HG02885 (cell line): Measurements from ENCODE around the gene CALML4.
"Not testable (repeated sequence)": the region's sequence is repeated elsewhere in the genome, so short reads cannot be mapped to it uniquely, and the experiment has no call there.

Source experiments
- ATAC-seq: cut with Tn5 transposase; IDR thresholded peaks from one replicate; pipeline ENCODE4 v1.9.1; 2021; ENCODE audit warnings: mild to moderate bottlenecking; ENCODE audit not compliant: unreplicated experiment, poor library complexity

CALML4 gene

DNA sequence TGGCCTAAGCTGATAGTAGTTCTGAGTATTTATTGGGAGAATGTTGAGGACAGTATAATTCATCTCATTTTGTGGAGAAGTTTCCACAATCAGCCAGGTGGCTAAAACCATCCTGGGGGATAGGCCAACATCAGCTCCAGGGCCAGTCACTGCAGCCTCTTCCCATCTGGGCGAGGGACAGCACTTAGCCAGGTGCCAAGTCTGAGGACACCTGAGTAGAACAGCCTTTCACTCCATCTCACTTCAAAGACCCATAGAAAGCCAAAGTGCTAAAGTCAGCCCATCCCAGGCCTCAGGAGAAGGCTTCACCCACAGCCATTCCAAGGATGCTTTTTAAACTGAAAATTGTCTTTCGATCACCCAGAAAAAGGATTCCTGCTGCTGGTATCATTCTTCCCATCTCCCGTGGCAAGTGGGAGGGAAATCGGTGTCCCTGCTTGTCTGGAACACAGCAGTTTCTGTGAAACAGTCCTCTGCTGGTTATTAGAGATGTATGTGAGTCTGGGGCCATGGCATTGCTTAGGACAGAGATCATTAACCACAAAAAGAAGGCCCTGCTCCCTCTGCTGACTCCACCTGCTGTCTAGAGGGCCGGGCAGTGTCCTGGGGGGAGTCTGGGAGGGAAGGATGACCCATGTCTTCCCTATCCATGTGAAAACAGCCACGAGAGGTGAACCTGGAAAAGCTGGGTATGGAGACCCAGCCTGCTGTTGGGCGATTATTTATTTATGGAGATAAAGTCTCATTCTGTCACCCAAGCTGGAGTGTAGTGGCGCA is 9.6 kb downstream of the CALML4 start:
- ATAC-seq, result no peak

DNA sequence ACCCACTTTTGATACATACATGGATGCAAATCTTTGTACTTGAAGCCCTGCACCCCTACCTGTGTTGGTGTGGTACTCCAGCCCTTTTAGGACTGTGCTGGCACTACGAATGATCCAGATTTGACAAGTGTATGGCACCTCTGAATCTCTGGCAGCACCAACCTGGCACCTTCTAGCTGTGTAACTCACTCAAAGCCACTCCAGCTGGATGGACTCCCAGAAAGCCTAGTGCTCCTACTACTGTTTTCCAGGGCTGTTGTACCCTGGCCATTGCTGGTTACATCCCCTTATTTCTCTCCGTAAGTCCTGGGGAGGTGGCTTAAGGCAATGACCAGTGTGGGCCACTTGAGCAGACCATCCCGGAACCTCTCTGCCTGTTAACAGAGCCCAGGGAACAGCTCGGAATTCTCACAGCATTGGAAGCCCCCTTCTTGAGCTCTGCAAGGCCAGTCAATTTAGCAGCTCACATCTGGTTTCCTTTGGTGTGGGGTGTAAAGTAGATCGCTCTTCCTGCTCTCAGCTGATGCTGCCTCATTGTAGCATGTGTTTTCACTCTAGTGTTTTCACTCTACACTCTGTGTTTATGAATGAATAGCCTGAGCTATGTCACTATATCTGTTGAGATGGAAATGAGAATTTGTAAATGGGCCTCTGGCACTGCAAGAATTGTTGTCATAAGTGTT is 12.2 kb downstream of the CALML4 start:
- ATAC-seq, result no peak

DNA sequence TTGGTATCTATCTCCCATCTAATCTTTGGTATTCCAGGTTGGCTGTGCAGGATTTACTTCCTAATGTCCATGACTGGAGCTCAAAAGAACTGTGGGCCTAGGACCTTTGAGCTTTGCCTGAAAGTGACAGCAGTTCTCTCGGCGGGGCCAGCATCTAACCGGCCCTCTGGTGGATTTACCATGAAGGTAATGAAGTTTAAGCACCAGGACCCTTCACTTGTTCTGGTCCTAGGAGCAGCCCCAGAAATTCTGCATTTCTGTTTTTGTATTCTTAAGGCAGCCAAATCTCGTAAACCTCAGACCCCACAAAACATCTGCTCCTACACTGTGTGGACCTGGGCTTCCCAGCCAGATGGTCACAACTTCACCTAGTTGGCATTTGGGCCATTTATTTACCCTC is 13.0 kb downstream of the CALML4 start:
- no peak for ATAC-seq

GRCh38 chr15:68191555-68191954 is 13.6 kb downstream of the CALML4 start:
- no peak for ATAC-seq

DNA sequence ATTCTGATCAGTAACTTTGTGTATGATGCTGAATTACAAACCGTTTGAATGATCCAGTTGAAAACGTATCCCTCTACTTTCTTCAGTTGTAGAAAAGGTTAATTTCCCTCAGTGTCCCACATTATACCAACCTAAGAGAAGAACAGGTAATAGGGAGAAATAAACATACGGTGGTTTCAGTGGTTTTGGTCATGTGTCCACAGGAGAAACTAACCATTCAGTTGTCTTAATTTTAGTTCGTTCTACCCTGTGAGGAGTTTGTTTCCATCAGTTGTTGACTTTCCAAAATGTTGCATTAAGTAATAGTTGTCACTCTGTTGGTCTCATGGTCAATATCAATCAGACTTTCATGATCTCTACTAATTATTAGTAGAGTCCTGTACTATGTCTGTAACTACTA is 15.1 kb downstream of the CALML4 start:
- no peak for ATAC-seq

DNA sequence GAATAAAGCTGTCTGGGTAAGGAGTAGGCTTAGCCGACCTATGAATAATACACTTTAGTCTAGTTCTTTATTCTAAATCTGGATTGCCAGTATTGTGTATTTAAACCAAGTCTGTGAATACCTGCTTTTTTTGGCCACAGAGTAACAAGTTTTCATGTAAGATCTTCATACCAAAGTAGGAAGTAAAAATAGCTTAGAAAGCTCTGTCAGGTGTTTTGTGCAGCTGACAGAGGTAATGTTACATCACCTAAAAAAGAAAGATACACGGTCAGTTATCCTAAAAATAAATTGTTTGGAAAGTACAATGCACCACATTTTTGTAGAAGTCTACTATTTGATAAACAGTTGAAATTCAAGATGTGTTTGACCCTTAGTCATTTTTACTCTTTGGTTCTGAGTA is 16.5 kb downstream of the CALML4 start:
- no peak for ATAC-seq

GRCh38 chr15:68187559-68187958 is 17.6 kb downstream of the CALML4 start:
- no peak for ATAC-seq

DNA sequence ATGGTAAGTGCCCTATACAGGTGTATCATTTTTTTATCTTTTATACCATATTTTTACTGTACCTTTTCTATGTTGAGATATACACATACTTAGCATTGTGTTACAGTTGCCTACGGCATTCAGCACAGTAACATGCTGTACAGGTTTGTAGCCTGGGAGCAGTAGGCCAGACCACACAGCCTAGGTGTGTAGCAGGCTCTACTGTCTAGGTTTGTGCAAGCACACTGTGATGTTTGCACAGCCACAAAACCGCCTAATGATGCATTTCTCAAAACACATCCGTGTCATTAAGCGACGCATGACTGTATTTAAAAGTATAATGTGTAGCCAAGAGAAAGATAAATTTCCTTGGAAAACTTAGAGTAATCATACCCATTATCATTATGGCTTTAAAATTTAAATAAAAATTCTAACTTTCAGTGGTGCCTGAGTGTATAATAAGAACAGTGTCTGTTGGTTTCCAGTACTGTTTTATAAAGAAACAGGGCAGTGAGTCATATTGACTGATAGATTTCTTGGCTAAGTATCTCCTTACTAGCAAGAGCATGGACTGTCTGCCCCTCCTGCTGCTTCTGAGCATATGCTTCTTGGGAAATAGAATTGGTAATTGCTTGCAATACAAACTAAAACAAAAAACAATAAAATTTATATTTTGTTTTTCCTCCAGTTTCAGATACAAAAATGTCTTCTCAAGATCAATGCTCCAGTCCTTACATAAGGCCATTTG is 18.3 kb downstream of the CALML4 start:
- no peak for ATAC-seq

DNA sequence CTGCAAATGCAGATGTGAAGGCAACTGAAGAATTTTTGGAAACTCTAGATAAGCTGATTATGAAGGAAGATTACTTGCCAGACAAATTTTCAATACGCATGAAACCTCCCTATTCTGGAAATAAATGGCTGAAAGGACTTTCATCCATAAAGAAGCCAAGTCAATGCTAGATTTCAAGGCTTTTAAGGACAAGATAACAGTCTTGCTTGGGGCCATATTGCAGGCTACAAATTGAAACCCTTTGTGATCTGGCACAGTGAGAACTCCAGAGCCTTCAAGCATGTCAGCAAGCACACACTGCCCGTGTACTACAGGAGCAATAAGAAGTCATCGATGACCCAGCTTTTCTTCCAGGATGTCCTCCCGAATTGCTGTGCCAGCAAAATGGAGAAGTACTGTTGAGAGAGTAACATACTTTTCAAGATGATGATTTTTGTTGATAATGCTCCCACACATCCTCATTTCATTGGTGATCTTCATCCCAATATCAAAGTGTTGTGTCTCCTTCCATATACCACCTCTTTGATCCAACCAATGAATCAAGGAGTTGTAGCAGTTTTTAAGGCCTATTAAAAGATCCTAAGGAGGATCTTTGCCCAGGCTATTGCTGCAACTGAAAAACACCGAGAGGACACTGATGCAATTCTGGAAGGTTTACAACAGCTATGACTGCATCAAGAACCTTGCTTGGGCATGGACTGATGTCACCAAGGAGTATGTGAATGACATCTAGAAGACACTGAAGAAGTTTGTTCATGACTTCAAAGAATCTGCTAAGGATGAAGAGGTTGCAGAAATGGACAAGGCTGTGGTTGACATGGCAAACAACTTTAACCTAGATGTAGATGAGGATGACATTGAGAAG is 20.3 kb downstream of the CALML4 start:
- ATAC-seq, result no peak

DNA sequence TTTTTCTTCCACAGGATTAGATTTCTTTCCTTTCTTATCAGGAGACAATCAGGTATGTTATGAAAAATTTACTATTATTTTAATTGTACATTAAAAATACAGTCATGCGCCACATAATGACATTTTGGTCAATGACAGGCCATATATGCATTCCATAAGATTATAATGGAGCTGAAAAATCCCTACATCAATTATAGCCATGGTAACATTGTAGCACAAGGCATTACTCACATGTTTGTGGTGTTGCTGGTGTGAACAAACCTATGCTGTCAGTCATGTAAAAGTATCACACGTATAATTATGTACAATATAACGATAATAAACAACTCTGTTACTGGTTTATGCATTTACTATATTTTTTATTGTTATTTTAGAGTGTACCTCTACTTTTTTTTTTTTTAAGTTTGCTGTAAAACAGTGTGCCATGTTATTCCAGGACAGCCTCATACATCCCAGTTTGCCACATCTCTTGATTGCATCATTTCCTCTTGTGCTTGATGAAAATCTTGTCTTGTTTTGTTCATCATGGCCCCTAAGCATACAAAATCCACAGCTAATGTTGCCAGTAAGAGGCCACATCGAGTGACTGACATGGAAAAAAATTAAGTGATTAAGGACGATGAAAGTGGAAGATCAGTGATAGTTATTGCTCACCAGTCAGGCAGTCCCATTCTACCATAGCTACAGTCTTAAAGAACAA is 21.4 kb downstream of the CALML4 start:
- ATAC-seq, result no peak

GRCh38 chr15:68177742-68178141 is 27.4 kb downstream of the CALML4 start:
- ATAC-seq, result no peak

- no peak for ATAC-seq
Observed at GRCh38 chr15:68176601-68177000, 28.5 kb downstream of the CALML4 start.

GRCh38 chr15:68175526-68175925 is 29.6 kb downstream of the CALML4 start:
- no peak for ATAC-seq

- no peak for ATAC-seq
Observed at GRCh38 chr15:68173119-68173518, 32.0 kb downstream of the CALML4 start.

DNA sequence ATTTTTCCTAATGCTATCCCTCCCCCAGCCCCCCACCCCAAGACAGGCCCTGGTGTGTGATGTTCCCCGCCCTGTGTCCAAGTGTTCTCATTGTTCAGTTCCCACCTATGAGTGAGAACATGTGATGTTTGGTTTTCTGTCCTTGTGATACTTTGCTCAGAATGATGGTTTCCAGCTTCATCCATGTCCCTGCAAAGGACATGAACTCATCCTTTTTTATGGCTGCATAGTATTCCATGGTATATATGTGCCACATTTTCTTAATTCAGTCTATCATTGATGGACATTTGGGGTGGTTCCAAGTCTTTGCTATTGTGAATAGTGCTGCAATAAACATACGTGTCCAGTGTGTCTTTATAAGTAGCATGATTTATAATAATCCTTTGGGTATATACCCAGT is 33.1 kb downstream of the CALML4 start:
- ATAC-seq, result not testable (repeated sequence)

DNA sequence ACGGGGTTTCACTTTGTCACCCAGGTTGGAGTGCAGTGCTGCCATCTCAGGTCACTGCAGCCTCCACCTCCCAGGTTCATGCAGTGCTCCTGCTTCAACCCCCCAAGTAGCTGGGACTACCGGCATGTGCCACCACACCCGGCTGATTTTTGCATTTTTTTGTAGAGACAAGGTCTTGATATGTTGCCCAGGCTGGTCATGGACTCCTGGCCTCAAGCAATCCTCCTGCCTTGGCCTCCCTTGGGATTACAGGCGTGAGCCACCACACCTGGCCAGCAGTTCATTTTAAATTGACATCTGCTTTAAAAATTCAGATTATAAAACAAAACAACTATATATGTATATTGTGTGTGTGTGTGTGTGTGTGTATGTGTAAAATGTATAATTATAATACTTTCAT is 38.3 kb downstream of the CALML4 start:
- ATAC-seq, result no peak

- no peak for ATAC-seq
Observed at GRCh38 chr15:68163191-68163590, 41.9 kb downstream of the CALML4 start.

GRCh38 chr15:68158046-68158628 is 47.0 kb downstream of the CALML4 start:
- no peak for ATAC-seq

- no peak for ATAC-seq
Observed at GRCh38 chr15:68157074-68157473, 48.1 kb downstream of the CALML4 start.
